GM13977 (cell line): ENCODE data around the gene TPSB2.
"Not testable (repeated sequence)": the region's sequence is repeated elsewhere in the genome, so short reads cannot be mapped to it uniquely, and the experiment has no call there.

ENCODE experiments used
- DNase-seq: peaks from one replicate; pipeline ENCODE4 v3.0.0; 2012; ENCODE audit warnings: low spot score
- in situ Hi-C: fragments of 300-500 bp; cut with MboI; formaldehyde crosslinking; loops from one replicate; pipeline ENCODE4 v1.12.0; 2022; ENCODE audit warnings: low sequenced_read_pairs, low pct_unique_long_range_greater_than_20kb, mixed read lengths, inconsistent platforms; ENCODE audit not compliant: unreplicated experiment
- TF ChIP-seq, protein P1 (sequence below): IDR thresholded peaks from 2 replicates; pipeline ENCODE4 v1.5.1; 2012; ENCODE audit warnings: mild to moderate bottlenecking, control low read depth; ENCODE audit not compliant: insufficient read depth; ENCODE audit errors: extremely low read depth, missing control alignments

TPSB2 gene

GRCh38 chr16:1256874-1257322, 26.9 kb upstream of the TPSB2 start:
- TF ChIP-seq, protein P1, sequence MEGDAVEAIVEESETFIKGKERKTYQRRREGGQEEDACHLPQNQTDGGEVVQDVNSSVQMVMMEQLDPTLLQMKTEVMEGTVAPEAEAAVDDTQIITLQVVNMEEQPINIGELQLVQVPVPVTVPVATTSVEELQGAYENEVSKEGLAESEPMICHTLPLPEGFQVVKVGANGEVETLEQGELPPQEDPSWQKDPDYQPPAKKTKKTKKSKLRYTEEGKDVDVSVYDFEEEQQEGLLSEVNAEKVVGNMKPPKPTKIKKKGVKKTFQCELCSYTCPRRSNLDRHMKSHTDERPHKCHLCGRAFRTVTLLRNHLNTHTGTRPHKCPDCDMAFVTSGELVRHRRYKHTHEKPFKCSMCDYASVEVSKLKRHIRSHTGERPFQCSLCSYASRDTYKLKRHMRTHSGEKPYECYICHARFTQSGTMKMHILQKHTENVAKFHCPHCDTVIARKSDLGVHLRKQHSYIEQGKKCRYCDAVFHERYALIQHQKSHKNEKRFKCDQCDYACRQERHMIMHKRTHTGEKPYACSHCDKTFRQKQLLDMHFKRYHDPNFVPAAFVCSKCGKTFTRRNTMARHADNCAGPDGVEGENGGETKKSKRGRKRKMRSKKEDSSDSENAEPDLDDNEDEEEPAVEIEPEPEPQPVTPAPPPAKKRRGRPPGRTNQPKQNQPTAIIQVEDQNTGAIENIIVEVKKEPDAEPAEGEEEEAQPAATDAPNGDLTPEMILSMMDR: no peak
- in situ Hi-C loops: no loop called here
- no peak for DNase-seq

- DNase-seq, in situ Hi-C loops: not testable (repeated sequence)
These were observed 26.4 kb upstream of the TPSB2 start for GRCh38 chr16:1256296-1256873.

DNA sequence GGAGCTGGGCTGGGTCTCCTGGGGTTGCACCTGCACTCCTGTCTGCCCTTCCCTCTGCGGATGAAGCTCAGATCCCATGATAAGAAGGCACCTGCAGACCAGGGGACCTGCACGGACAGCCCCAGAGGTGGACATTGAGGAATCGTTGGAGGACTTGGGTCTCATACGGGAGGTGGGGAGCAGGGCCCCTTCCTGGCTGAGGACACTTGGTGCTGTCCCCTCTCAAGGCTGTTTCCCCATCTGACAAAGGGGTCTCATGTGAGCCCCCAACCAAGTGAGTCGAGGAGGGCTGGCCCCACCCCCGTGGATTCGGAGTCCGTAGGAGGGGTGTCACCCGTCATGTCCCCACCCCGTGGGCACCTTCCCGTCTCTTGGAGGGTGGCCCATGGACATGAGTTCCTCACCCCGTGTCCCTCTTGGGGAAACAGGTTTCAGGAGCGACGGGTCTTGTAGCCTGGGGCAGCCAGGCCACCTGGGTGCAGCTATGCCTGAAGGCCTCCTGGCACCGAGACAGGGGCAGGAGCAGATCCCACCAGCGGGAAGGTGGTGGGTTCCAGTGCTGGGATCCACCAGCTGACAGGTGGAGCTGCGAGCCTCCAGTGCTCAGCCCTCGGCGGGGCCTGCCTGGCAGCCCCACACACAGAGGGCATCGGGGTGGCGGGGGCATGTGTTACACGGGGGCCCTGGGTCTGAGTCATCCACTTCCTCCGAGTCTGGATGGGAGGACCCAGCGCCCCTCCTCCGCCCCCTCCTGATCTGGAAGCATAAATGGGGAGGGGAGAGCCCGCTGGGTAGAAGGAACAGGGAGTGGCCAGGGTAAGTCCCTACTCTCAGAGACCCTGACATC, 25.5 kb upstream of the TPSB2 start, which contains the start of gene TPSD1:
Gene TPSD1, plus strand, starts transcription at position 794 of the 847 bp plus-strand sequence. CDS start 212 bp downstream, outside the sequence.
- DNase-seq, in situ Hi-C loops: not testable (repeated sequence)

- in situ Hi-C loops, DNase-seq: not testable (repeated sequence)
These were observed 24.8 kb upstream of the TPSB2 start for GRCh38 chr16:1254821-1255220.

GRCh38 chr16:1253701-1254364, 23.8 kb upstream of the TPSB2 start:
- in situ Hi-C loops: not testable (repeated sequence)

DNA sequence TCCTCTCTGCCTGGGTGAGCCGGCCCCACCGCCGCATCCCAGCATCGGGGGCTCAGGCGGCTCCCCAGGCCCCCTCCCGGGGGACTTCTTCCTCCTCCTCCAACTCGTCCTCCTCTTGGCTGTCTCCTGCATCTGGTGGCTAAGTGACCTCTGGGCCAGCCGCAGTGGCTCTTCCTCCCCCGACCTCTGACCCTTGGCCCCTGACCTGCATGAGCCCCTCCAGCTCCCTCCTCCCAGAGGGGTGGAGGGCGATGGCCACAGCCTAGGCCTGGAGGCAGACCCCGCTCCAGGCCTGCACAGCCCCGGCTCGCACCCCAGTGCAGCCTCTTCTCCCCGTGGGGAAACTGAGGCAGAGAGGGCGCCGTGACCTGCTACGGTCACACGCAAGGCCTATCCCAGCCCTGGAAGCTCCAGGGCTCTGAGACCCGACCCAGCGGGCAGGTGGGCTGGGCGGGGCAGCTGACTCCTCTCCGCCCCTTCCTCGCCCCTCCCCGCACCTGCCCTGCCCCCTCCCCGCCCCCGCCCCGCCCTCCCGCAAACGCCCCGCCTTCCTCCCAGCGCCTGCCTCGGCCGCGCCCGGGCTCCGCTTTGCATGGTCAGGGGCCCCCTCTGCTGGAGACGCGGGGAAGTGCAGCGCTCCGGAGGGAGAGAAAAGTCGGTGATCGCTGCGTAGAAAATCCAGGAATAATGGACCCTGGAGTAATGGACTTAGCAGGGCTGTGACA, 19.2 kb upstream of the TPSB2 start:
- in situ Hi-C loops, DNase-seq: not testable (repeated sequence)

More at GRCh38 chr16:1253701-1254364, 23.8 kb upstream of the TPSB2 start:
- not testable (repeated sequence) for DNase-seq

DNA sequence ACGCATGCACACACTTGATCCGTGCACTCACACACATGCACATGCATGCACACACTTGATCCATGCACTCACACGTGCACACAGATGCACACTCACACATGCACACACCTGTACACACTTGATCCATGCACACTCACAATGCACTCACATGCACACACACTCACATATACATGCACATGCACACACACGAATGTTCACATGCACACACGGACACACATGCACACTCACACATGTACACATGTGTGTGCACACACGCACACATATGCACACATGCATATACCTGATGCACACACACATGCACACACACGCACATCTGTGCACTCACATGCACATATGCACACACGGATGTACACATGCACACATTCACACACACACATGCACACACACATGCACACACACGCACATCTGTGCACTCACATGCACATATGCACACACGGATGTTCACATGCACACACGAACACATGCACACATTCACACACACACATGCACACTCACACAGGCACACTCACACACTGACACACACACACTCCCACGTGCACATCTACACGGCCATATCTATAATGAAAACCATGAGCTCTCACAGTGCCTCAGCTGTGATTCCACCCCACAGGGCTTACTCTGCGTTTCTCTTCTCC, 18.0 kb upstream of the TPSB2 start:
- DNase-seq, in situ Hi-C loops: not testable (repeated sequence)

DNA sequence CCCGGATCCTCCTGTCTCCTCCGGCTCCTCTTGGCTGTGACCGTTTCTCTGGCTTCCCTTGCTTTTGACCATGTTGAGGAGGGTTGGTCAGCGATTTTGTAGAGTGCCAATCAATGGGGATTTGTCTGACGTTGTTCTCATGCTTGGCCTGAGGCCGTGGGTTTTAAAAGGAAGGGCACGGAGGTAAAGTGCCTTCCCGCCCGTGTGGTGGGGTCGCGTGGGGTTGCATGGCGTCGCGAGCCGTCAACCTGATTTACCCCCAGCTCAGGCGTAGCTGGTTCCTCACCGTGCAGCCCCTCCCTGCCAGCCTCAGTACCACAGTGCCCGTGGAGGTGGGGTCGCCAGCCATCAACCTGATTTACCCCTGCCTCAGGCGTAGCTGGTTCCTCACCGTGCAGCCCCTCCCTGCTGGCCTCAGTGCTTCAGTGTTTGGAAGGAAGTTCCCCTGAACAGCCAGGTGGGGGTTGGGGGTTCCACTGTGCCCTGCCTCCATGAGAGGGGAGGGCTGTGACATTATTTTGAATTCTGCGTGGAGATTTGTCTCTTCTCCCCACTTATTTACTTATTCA, 15.6 kb upstream of the TPSB2 start:
- DNase-seq: no peak
- TF ChIP-seq, protein P1: no peak
- in situ Hi-C loops: no loop called here

GRCh38 chr16:1244881-1245280, 14.9 kb upstream of the TPSB2 start:
- TF ChIP-seq, protein P1: no peak
- DNase-seq: no peak
- in situ Hi-C loops: no loop called here

GRCh38 chr16:1243907-1244850, 14.2 kb upstream of the TPSB2 start:
- in situ Hi-C loops, DNase-seq: not testable (repeated sequence)

GRCh38 chr16:1243363-1243762, 13.4 kb upstream of the TPSB2 start:
- DNase-seq, in situ Hi-C loops: not testable (repeated sequence)

DNA sequence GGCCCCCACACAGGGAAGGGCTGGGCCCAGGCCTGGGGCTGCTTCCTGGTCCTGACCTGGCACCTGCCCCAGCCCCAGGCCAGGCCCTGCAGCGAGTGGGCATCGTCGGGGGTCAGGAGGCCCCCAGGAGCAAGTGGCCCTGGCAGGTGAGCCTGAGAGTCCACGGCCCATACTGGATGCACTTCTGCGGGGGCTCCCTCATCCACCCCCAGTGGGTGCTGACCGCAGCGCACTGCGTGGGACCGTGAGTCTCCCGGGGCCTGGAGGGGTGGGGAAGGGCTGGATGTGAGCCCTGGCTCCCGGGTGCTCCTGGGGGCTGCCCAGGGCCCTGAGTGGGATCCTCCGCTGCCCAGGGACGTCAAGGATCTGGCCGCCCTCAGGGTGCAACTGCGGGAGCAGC, 11.1 kb upstream of the TPSB2 start:
- in situ Hi-C loops, DNase-seq: not testable (repeated sequence)
